ENCODE results near the gene ZFAND5.

Gene ZFAND5

GRCh38 chr9:72322678-72323077, 42.3 kb downstream of the ZFAND5 start:
- DNase-seq (ENCODE audit: low spot score) = no peak

- DNase-seq (ENCODE audit: low spot score) = no peak
Observed at GRCh38 chr9:72322259-72322658, 42.7 kb downstream of the ZFAND5 start.

GRCh38 chr9:72315510-72316311, 49.3 kb downstream of the ZFAND5 start:
- DNase-seq (ENCODE audit: low spot score) = peak; percentile 69

- peak; percentile 50 for DNase-seq (ENCODE audit: low spot score)
Observed at GRCh38 chr9:72315089-72315509, 49.9 kb downstream of the ZFAND5 start.

- no peak for DNase-seq (ENCODE audit: low spot score)
Observed at GRCh38 chr9:72313507-72313906, 51.5 kb downstream of the ZFAND5 start.

GRCh38 chr9:72312386-72312987, 52.5 kb downstream of the ZFAND5 start:
- no peak for DNase-seq (ENCODE audit: low spot score)

- DNase-seq (ENCODE audit: low spot score) = no peak
Observed at GRCh38 chr9:72309364-72310133, 55.5 kb downstream of the ZFAND5 start.

GRCh38 chr9:72306761-72307160, 58.2 kb downstream of the ZFAND5 start:
- DNase-seq (ENCODE audit: low spot score) = no peak

GRCh38 chr9:72305707-72306106, 59.3 kb downstream of the ZFAND5 start:
- no peak for DNase-seq (ENCODE audit: low spot score)

- DNase-seq (ENCODE audit: low spot score) = peak; percentile 90
Observed at GRCh38 chr9:72305102-72305546, 59.9 kb downstream of the ZFAND5 start.

GRCh38 chr9:72304538-72304937, 60.5 kb downstream of the ZFAND5 start:
- DNase-seq (ENCODE audit: low spot score) = no peak
